ENCODE measurements around the gene SFT2D1.
"Not testable (repeated sequence)": the region's sequence is repeated elsewhere in the genome, so short reads cannot be mapped to it uniquely, and the experiment has no call there.

Gene SFT2D1

GRCh38 chr6:166364456-166364855 lies 22.1 kb upstream of the SFT2D1 start:
- DNase-seq (ENCODE audit: low read depth in 2 of 2): no peak

GRCh38 chr6:166362427-166362826 lies 20.1 kb upstream of the SFT2D1 start:
- DNase-seq (ENCODE audit: low read depth in 2 of 2): not testable (repeated sequence)

DNA sequence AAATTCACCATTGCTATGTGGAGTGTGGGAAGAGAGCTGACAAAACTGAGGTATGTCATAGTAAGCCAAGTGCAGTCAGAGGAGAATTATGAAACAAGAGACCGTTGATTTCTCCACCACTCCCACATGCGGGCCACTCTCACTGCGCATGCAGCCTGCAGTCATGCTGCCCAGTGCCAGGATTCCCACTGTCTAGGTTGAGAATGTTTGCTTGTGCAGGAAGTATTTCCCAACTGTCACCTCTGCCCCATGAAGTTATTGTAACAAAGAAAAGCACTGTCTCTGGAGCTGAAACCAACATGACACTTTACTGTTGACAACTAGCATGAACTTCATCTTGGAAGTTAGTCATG lies 18.7 kb upstream of the SFT2D1 start:
- no peak for DNase-seq (ENCODE audit: low read depth in 2 of 2)

DNA sequence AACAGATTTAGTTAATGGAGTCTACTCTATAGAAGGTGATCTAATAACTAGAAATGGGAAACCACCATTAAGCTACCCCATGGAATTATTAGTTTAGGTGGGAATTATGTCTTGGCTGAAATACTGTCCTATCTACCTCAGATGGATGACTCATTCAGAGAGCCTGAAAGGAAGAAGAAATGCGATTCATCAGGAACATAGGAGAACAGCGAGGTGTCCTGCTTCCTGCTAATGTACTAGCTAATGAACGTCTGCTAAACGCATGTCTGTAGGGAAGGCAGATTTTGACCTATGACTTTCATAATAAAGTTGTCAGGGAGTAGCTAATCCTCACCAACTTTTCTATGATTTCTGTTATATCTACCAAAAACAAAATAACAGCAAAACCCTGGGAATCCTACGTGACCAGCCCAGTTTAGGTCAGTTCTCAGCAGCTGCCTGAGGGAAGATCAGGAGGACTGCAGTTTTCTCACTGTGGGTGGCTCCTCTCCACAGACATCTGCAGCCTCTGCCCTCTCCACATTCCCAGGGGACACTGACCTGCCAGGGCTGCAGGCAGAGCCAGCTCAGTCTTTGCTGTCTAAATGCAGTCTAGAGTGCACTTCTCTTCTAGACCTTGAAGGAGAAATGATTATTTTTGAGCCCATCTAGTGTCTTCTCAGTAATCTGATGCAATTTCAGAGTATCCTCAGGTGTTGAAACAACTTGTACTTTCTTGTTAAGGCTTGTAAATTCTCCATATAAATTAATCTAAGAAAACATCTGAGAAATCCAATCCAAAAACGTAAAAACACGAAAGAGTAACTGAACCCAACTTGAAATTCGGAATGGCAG lies 18.1 kb upstream of the SFT2D1 start:
- no peak for DNase-seq (ENCODE audit: low read depth in 2 of 2)

DNA sequence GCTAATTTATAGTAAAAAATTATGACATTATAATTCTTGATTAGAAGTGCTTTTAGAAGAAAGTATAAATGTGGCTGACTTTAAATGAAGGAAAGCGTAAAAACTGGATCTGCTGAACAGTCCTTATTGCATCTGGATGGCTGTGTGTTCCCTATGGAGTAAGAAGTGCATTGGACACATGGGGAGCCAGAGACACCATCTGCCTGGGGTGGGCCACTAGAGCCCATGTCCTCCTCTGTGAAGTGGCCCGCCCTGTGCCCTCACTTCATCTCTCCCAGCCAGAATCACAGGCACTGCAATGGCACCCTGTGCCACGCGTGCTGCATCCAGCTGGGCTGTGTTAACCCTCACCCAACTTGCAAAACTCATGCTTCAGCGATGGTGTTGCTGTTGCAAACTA lies 13.2 kb upstream of the SFT2D1 start:
- DNase-seq (ENCODE audit: low read depth in 2 of 2): no peak

- DNase-seq (ENCODE audit: low read depth in 2 of 2): no peak
Measured at GRCh38 chr6:166354965-166355364, 12.6 kb upstream of the SFT2D1 start.

- no peak for DNase-seq (ENCODE audit: low read depth in 2 of 2)
Measured at GRCh38 chr6:166354143-166354542, 11.8 kb upstream of the SFT2D1 start.

- DNase-seq (ENCODE audit: low read depth in 2 of 2): no peak
Measured at GRCh38 chr6:166353507-166353906, 11.2 kb upstream of the SFT2D1 start.

DNA sequence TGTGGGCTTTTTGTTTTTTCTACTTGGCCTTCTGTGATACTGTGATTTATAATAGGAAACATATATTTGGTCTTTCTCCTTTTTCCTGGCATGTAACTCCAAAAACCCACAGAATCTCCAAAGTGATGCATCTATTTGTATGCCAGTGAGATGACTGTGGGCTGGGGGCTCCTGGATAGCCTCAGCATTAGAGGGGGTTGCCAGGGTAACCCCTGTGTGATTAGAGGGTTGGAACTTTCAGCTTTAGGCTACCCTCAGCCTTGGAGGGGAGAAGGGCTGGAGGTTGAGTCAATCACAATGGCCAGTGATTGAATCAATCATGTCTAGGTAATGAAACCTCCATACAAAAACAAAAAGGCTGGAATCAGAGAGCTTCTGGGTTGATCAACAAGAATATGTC lies 10.6 kb upstream of the SFT2D1 start:
- DNase-seq (ENCODE audit: low read depth in 2 of 2): no peak

- DNase-seq (ENCODE audit: low read depth in 2 of 2): no peak
Measured at GRCh38 chr6:166351715-166352285, 9.5 kb upstream of the SFT2D1 start.

DNA sequence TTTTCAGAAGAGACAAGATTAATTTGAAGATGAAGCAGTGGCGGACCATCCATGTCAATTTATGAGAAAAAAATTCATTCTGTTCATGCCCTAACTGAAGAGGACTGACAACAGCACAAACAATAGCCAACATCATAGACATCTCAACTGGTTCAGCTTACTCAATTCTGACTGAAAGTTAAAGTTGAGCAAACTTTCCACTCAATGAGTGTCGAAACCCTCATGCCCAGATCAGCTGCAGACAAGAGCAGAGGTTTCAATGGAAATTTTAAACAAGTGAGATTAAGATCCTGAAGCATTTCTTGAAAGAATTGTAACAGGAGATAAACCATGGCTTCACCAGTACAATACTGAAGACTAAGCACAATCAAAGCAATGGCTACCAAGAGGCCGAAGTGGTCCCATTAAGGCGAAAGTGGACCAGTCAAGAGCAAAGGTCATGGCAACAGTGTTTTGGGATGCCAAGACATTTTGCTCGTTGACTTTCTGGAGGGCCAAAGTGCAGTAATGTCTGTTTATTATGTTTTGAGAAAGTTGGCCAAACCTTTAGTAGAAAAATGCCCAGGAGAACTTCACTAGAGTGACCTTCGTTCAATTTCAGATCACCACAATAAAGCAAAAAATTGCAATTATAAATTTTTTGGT lies 6.1 kb upstream of the SFT2D1 start:
- DNase-seq (ENCODE audit: low read depth in 2 of 2): no peak

DNA sequence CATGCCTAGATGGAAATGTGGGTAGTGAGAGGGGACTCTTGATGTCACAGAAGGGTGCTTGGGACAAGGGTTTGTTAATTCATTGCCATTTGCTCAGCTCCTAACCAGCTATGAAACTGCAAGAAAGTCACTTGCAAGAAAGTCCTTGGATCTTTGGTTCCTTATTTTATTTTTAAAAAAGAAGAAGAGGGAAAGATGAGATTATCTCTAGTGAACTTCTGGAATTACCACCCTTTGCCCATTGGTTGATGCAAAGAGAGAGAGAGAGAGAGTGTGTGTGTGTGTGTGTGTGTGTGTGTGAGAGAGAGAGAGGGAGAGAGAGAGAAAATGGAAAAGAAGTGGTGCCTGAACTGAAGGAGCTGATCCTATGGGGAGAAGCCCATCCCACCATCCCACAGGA lies 4.6 kb upstream of the SFT2D1 start:
- DNase-seq (ENCODE audit: low read depth in 2 of 2): no peak

DNA sequence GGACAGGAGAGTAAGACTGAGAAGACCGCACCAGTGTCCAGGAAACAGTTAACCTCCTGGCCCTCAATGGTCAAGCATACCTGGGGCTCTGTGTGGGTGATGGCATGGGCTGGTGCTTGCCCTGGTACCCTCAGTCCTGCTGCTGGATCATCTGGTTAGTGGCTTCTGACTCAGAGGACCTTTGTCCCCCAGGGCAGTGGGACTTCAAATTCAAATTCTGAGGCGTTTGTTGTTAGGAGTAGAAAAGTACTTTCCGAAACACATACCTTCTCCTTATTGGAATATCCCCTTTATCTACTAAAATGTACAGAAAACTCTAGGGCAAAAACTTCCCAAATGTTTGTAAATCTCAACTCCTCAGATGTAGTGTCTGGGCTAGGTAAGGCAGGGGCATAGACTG lies 4.1 kb upstream of the SFT2D1 start:
- DNase-seq (ENCODE audit: low read depth in 2 of 2): no peak

DNA sequence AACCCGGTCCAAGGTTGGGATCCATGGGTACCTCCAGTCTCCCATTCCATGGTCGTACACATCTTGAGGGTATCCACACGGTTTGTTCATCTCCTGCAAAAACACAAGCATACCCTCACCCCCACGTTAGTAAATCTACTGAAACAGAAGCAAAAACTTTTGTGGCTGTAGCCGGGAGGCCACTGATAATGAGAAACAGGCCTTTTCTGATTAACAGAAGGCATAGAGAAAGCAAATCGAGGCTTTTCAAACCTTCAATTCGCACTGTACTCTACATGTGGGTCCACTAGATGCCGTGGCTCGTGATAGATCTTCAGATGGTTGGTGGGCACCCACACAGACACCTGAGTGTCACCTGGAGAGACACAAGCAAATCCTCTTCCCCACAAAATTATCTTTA lies 3.3 kb upstream of the SFT2D1 start:
- not testable (repeated sequence) for DNase-seq (ENCODE audit: low read depth in 2 of 2)

GRCh38 chr6:166344921-166345320 lies 2.6 kb upstream of the SFT2D1 start:
- DNase-seq (ENCODE audit: low read depth in 2 of 2): not testable (repeated sequence)

- no peak for DNase-seq (ENCODE audit: low read depth in 2 of 2)
Measured at GRCh38 chr6:166344240-166344639, 1.9 kb upstream of the SFT2D1 start.

DNA sequence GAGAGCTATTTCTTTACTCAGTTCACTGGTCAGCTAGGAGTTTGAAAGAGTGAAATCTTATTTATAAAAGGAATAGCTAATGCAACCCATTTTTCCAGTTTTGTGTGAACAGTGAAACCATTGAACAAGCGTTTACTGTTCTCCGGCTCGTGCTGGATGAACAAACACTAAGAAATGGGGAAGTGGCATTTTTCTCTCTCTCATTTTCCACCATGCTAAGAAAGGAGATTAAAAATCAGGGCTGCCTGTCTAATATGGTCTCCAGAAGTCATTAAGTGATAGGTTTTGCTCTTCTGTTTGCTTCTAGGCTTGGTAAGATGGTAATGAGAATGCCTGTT lies 774 bp upstream of the SFT2D1 start:
- DNase-seq (ENCODE audit: low read depth in 2 of 2): no peak

DNA sequence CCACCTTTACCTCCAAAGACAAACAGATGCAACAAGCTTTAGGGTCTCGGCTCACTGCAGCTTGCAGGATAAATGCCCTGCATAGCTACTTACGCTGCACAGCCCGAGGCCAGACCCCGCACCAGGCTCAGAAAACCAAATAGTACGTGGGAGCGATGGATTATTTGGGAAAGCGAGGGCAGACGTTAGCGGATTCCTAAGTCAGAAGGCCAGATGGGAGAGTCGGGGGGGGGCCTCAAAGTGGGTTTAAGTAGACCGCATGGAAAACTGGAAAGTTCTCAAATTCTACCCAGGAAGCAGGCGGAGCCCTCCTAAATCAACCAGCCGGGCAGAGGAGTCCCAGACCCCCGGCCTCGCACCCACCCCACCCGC lies 382 bp downstream of the SFT2D1 start:
- no peak for DNase-seq (ENCODE audit: low read depth in 2 of 2)

GRCh38 chr6:166341464-166341863 lies 881 bp downstream of the SFT2D1 start:
- DNase-seq (ENCODE audit: low read depth in 2 of 2): no peak

DNA sequence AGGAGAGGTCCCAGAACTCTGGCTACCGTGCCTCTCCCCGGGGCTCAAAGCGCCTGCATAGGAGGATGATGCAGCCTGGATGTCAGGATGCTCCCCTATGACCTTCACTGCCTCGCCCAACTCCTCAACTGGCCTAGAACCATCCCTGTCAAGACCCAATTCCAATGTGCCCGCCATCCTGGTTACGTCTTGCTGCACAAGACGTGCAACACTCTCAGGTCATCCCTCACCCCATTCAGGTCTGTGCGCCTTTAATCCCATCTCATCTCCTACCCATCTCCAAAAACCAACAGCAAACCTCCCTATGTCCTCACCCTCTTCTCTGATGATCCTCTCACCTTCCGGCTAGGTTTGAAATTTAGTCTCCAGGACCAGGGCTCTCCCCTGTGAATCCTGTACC lies 3.5 kb downstream of the SFT2D1 start:
- no peak for DNase-seq (ENCODE audit: low read depth in 2 of 2)

DNA sequence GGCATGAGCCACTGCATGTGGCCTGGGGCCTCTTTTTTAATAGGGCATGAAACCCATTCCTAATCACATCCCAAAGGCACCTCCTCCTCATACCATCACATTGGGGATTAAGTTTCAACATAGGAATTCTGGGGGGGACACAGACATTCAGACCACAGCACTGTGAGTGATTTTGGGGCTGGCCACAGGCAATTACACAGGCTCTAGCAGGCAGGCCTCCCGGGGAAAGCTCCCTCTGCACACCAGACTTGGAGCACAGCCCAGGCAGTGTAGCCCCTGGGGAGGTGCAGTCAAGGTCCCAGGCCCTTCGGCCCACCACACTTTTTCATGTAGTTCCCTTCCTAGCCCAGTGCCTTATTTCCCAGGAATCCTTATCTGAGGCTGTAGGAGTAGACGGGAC lies 5.5 kb downstream of the SFT2D1 start:
- no peak for DNase-seq (ENCODE audit: low read depth in 2 of 2)

GRCh38 chr6:166335378-166336302 lies 6.7 kb downstream of the SFT2D1 start:
- DNase-seq (ENCODE audit: low read depth in 2 of 2): no peak
